ENCODE data around the gene ARFIP1. TPM values are rescaled to one million over a fixed set of nuclear protein-coding genes. Genes with fewer than 3 reads are reported as not detected.
"Not testable (repeated sequence)": the region's sequence is repeated elsewhere in the genome, so short reads cannot be mapped to it uniquely, and the experiment has no call there.

The ARFIP1 gene
- total RNA-seq, 5 donors from 2014 or later (not counting 1 experiment from before 2014, with no cell fraction given), result 8.2 to 16.3 (median 12.1) TPM

- peaks cover 10 to 17% (median 12%) of the 10 kb centered on the region in 3 donors for H3K9me3 Mint-ChIP-seq
- H3K9me3 ChIP-seq; H3K27ac Mint-ChIP-seq; H3K4me3 ChIP-seq (ENCODE audit: control insufficient read depth in 1 of 2, extremely low read depth in 1 of 2, low read length in 1 of 2); H3K36me3 ChIP-seq (ENCODE audit: control insufficient read depth in 2 of 2, extremely low read depth in 1 of 2, insufficient read depth in 1 of 2, low read length in 1 of 2); H3K27ac ChIP-seq (ENCODE audit: low read length); DNase-seq; ATAC-seq (replicated peaks in 1 of 4); CTCF ChIA-PET; H3K4me3 Mint-ChIP-seq; H3K27me3 ChIP-seq (replicated peaks in 1 of 2; ENCODE audit: control insufficient read depth in 2 of 2, extremely low read depth in 1 of 2, insufficient read depth in 2 of 2, low read length in 1 of 2); H3K27me3 Mint-ChIP-seq: not testable (repeated sequence)
- H3K4me1 Mint-ChIP-seq, result peaks cover 14 to 20% (median 20%) of the 10 kb centered on the region in 3 donors
- POLR2A ChIA-PET, result interaction anchor here in 1 of 2 donors (0.6 kb wide), 1 partner anchor 648 kb away, joined by 3 read pairs; no protein-coding TSS in a partner anchor
- H3K4me1 ChIP-seq (ENCODE audit: control insufficient read depth in 1 of 2, extremely low read depth in 1 of 2, insufficient read depth in 2 of 2, low read length in 2 of 2), result peaks cover 3 to 11% of the 10 kb centered on the region in 2 experiments
- WGBS (ENCODE audit: insufficient coverage), result 100% methylated on average over 2 of the region's 5 CpGs
- peaks cover 32% of the 10 kb centered on the region for H3K36me3 Mint-ChIP-seq
These were observed 74.3 kb downstream of the ARFIP1 start for GRCh38 chr4:152854016-152854415.

GRCh38 chr4:152856960-152857359 is 77.2 kb downstream of the ARFIP1 start:
- 83% methylated on average over 2 of the region's 4 CpGs for WGBS (ENCODE audit: insufficient coverage)
- Mint-ChIP-seq H3K9me3 (peaks cover 10 to 17% (median 12%) of the 10 kb centered on the region in 3 donors), H3K4me3 (no peak overlapping the region), H3K27ac (no peak overlapping the region), H3K4me1 (no peaks in the 10 kb centered on the region), H3K36me3 (peaks cover 32% of the 10 kb centered on the region), H3K27me3 (no peaks in the 10 kb centered on the region)
- Histone ChIP-seq H3K36me3 (ENCODE audit: control insufficient read depth in 2 of 2, extremely low read depth in 1 of 2, insufficient read depth in 1 of 2, low read length in 1 of 2) (no peaks in the 10 kb centered on the region), H3K4me1 (ENCODE audit: control insufficient read depth in 1 of 2, extremely low read depth in 1 of 2, insufficient read depth in 2 of 2, low read length in 2 of 2) (no peaks in the 10 kb centered on the region), H3K9me3 (peaks cover 8% of the 10 kb centered on the region), H3K27me3 (replicated peaks in 1 of 2; ENCODE audit: control insufficient read depth in 2 of 2, extremely low read depth in 1 of 2, insufficient read depth in 2 of 2, low read length in 1 of 2) (no peaks in the 10 kb centered on the region), H3K27ac (ENCODE audit: low read length) (no peak overlapping the region), H3K4me3 (ENCODE audit: control insufficient read depth in 1 of 2, extremely low read depth in 1 of 2, low read length in 1 of 2) (no peak overlapping the region)
- ChIA-PET CTCF (no interaction called here), POLR2A (interaction anchor here in 1 of 2 donors (0.7 kb wide), 1 partner anchor 274 kb away, joined by 3 read pairs; no protein-coding TSS in a partner anchor)
- ATAC-seq (replicated peaks in 1 of 4) (no peak), DNase-seq (no peak)

GRCh38 chr4:152858934-152859333 is 79.2 kb downstream of the ARFIP1 start:
- Mint-ChIP-seq H3K27me3 (no peaks in the 10 kb centered on the region), H3K36me3 (peaks cover 21% of the 10 kb centered on the region), H3K27ac (no peak overlapping the region), H3K4me3 (no peak overlapping the region), H3K4me1 (no peaks in the 10 kb centered on the region), H3K9me3 (peaks cover 0 to 6% (median 6%) of the 10 kb centered on the region in 3 donors)
- ChIA-PET POLR2A (no interaction called here), CTCF (no interaction called here)
- no CpG with 5 or more reads among the region's 6 CpGs for WGBS (ENCODE audit: insufficient coverage)
- H3K36me3 ChIP-seq (ENCODE audit: control insufficient read depth in 2 of 2, extremely low read depth in 1 of 2, insufficient read depth in 1 of 2, low read length in 1 of 2), result no peaks in the 10 kb centered on the region
- DNase-seq, result no peak
- H3K4me3 ChIP-seq (ENCODE audit: control insufficient read depth in 1 of 2, extremely low read depth in 1 of 2, low read length in 1 of 2), result no peak overlapping the region
- ATAC-seq (replicated peaks in 1 of 4), result no peak
- H3K27ac ChIP-seq (ENCODE audit: low read length), result no peak overlapping the region
- no peaks in the 10 kb centered on the region for H3K27me3 ChIP-seq (replicated peaks in 1 of 2; ENCODE audit: control insufficient read depth in 2 of 2, extremely low read depth in 1 of 2, insufficient read depth in 2 of 2, low read length in 1 of 2)
- no peaks in the 10 kb centered on the region for H3K4me1 ChIP-seq (ENCODE audit: control insufficient read depth in 1 of 2, extremely low read depth in 1 of 2, insufficient read depth in 2 of 2, low read length in 2 of 2)
- no peaks in the 10 kb centered on the region for H3K9me3 ChIP-seq

GRCh38 chr4:152860046-152860445 is 80.3 kb downstream of the ARFIP1 start:
- H3K27me3 Mint-ChIP-seq, result no peaks in the 10 kb centered on the region
- ATAC-seq (replicated peaks in 1 of 4), result no peak

DNA sequence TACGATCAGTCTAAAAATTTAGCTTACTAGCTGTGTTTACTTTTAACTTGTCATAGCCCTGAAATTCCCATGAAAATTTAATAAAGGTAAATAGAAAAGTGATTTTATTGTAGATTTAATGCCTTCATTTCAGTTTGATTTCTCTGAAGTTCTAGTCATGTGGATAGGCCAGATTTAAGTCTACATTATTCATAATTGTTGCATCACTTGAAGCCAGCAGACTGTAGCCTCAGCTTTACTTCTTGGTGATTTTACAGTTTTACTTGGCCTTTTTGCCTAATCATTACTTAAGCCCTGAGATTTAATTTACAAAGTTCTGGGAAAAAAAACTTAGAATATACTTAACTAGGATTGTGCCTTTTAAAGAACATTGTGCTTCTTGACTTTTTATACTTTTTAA is 82.9 kb downstream of the ARFIP1 start:
- Mint-ChIP-seq H3K36me3 (peaks cover 15% of the 10 kb centered on the region), H3K9me3 (no peaks in the 10 kb centered on the region), H3K4me3 (no peak overlapping the region), H3K27me3 (no peaks in the 10 kb centered on the region), H3K27ac (no peak overlapping the region), H3K4me1 (no peaks in the 10 kb centered on the region)
- no peak overlapping the region for H3K27ac ChIP-seq (ENCODE audit: low read length)
- ChIA-PET CTCF (interaction anchor here in 1 of 2 donors (0.5 to 0.7 kb wide), 2 partner anchors 25 to 382 kb away, joined by 4 to 5 read pairs; no protein-coding TSS in a partner anchor), POLR2A (no interaction called here)
- peaks cover 0 to 4% of the 10 kb centered on the region in 2 donors for H3K36me3 ChIP-seq (ENCODE audit: control insufficient read depth in 2 of 2, extremely low read depth in 1 of 2, insufficient read depth in 1 of 2, low read length in 1 of 2)
- ATAC-seq (replicated peaks in 1 of 4) (no peak), DNase-seq (no peak)
- H3K27me3 ChIP-seq (replicated peaks in 1 of 2; ENCODE audit: control insufficient read depth in 2 of 2, extremely low read depth in 1 of 2, insufficient read depth in 2 of 2, low read length in 1 of 2), result no peaks in the 10 kb centered on the region
- no peak overlapping the region for H3K4me3 ChIP-seq (ENCODE audit: control insufficient read depth in 1 of 2, extremely low read depth in 1 of 2, low read length in 1 of 2)
- no peaks in the 10 kb centered on the region for H3K9me3 ChIP-seq
- WGBS (ENCODE audit: insufficient coverage), result no CpG with 5 or more reads among the region's 1 CpG
- no peaks in the 10 kb centered on the region for H3K4me1 ChIP-seq (ENCODE audit: control insufficient read depth in 1 of 2, extremely low read depth in 1 of 2, insufficient read depth in 2 of 2, low read length in 2 of 2)

More at GRCh38 chr4:152860046-152860445, 80.3 kb downstream of the ARFIP1 start:
- Histone ChIP-seq H3K9me3 (no peaks in the 10 kb centered on the region), H3K27ac (ENCODE audit: low read length) (no peak overlapping the region), H3K4me3 (ENCODE audit: control insufficient read depth in 1 of 2, extremely low read depth in 1 of 2, low read length in 1 of 2) (no peak overlapping the region), H3K4me1 (ENCODE audit: control insufficient read depth in 1 of 2, extremely low read depth in 1 of 2, insufficient read depth in 2 of 2, low read length in 2 of 2) (no peaks in the 10 kb centered on the region), H3K27me3 (replicated peaks in 1 of 2; ENCODE audit: control insufficient read depth in 2 of 2, extremely low read depth in 1 of 2, insufficient read depth in 2 of 2, low read length in 1 of 2) (no peaks in the 10 kb centered on the region), H3K36me3 (ENCODE audit: control insufficient read depth in 2 of 2, extremely low read depth in 1 of 2, insufficient read depth in 1 of 2, low read length in 1 of 2) (peaks cover 0 to 4% of the 10 kb centered on the region in 2 donors)
- CTCF ChIA-PET, result interaction anchor here in 1 of 2 donors (0.6 kb wide), 1 partner anchor 190 kb away, joined by 3 read pairs; no protein-coding TSS in a partner anchor
- POLR2A ChIA-PET, result no interaction called here
- Mint-ChIP-seq H3K4me3 (no peak overlapping the region), H3K4me1 (no peaks in the 10 kb centered on the region), H3K36me3 (peaks cover 21% of the 10 kb centered on the region), H3K9me3 (no peaks in the 10 kb centered on the region), H3K27ac (no peak overlapping the region)
- no peak for DNase-seq

DNA sequence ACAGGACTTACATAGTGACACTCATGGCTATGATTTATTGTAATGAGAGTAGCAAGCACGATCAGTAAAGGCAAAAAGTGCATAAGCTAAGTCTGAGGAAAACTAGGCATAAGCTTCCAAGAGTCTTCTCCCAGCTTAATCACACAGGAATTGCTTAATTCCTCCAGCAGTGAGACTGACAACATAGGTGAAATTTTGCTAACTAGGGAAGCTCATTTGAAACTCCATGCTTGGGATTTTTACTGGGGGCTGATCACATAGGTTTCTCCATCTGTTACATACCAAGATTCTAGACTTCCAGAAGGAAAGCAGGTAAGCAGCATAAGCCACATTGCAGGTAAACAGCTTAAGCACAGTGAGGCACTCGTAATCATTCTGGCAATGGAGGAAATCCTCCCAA is 84.6 kb downstream of the ARFIP1 start:
- Histone ChIP-seq H3K27me3 (replicated peaks in 1 of 2; ENCODE audit: control insufficient read depth in 2 of 2, extremely low read depth in 1 of 2, insufficient read depth in 2 of 2, low read length in 1 of 2) (no peaks in the 10 kb centered on the region), H3K36me3 (ENCODE audit: control insufficient read depth in 2 of 2, extremely low read depth in 1 of 2, insufficient read depth in 1 of 2, low read length in 1 of 2) (peaks cover 0 to 4% of the 10 kb centered on the region in 2 donors), H3K4me1 (ENCODE audit: control insufficient read depth in 1 of 2, extremely low read depth in 1 of 2, insufficient read depth in 2 of 2, low read length in 2 of 2) (no peaks in the 10 kb centered on the region), H3K27ac (ENCODE audit: low read length) (no peak overlapping the region), H3K4me3 (ENCODE audit: control insufficient read depth in 1 of 2, extremely low read depth in 1 of 2, low read length in 1 of 2) (no peak overlapping the region), H3K9me3 (no peaks in the 10 kb centered on the region)
- Mint-ChIP-seq H3K4me1 (no peaks in the 10 kb centered on the region), H3K27me3 (no peaks in the 10 kb centered on the region), H3K9me3 (no peaks in the 10 kb centered on the region), H3K27ac (no peak overlapping the region), H3K4me3 (no peak overlapping the region), H3K36me3 (peaks cover 18% of the 10 kb centered on the region)
- ATAC-seq (replicated peaks in 1 of 4) (no peak), DNase-seq (no peak)
- ChIA-PET CTCF (interaction anchor here in 1 of 2 donors (0.7 kb wide), 1 partner anchor 85 kb away, joined by 3 read pairs; the partner anchor contains the start of genes ARFIP1 and TIGD4), POLR2A (no interaction called here)
- no CpG with 5 or more reads among the region's 2 CpGs for WGBS (ENCODE audit: insufficient coverage)
